HG03460 (cell line): Measurements from ENCODE around the gene MYO5A.
A peak's percentile ranks its signal among the peaks of the same experiment; 100 is the strongest.
"Not testable (repeated sequence)": the region's sequence is repeated elsewhere in the genome, so short reads cannot be mapped to it uniquely, and the experiment has no call there.

ENCODE experiments used
- ATAC-seq: cut with Tn5 transposase; IDR thresholded peaks from one replicate; pipeline ENCODE4 v1.9.1; 2021; ENCODE audit not compliant: unreplicated experiment

MYO5A gene

GRCh38 chr15:52509500-52510245 is 19.0 kb downstream of the MYO5A start:
- no peak for ATAC-seq

- ATAC-seq, result no peak
Measured at GRCh38 chr15:52506549-52506948, 22.1 kb downstream of the MYO5A start.

DNA sequence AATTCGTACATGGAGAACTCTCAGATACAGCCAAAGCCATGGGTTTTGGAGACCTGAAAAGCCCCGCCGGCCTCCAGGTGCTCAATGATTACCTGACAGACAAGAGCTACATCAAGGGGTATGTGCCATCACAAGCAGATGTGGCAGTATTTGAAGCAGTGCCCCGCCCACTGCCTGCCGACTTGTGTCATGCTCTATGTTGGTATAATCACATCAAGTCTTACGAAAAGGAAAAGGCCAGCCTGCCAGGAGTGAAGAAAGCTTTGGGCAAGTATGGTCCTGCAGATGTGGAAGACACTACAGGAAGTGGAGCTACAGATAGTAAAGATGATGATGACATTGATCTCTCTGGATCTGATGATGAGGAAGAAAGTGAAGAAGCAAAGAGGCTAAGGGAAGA is 23.5 kb downstream of the MYO5A start:
- ATAC-seq, result no peak

GRCh38 chr15:52503788-52504496 is 24.7 kb downstream of the MYO5A start:
- ATAC-seq, result peak; percentile 93

DNA sequence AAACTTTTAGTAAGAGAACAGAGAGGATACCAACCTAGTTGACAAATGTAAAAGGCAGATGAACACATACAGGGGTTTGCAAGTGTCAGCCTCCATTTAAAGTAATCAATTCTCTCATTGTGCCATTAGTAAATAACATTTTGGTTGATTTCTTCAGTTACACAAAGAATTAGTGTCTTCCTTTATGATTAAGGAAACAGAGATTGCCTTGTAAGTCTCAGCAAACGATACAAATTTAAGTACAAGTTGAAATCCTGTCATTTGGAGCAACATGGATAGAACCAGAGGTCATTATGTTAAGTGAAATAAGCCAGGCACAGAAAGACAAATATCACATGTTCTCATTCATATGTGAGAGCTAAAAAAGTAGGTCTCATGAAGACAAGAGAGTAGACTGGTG is 26.1 kb downstream of the MYO5A start:
- ATAC-seq, result no peak

- ATAC-seq, result no peak
Measured at GRCh38 chr15:52499506-52499905, 29.2 kb downstream of the MYO5A start.

DNA sequence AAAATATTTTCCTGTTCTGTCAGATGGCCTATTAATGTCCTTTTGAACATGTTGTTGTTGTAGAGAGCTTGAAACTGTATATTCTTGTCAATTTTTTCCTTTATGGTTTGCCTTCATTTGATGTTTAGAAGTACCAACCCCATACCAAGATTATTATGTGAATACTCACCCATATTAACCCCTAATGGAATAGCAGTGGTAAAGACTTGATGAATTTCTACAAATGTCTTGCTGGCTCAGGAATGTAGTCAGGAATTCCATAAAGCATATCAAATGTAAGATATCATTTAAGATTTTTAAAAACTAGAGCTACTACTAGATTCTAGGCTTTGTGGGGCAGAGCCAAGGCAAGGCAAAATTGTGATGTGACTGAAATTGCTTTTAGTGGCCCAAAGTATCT is 30.0 kb downstream of the MYO5A start:
- no peak for ATAC-seq

- no peak for ATAC-seq
Measured at GRCh38 chr15:52496776-52497470, 31.8 kb downstream of the MYO5A start.

- no peak for ATAC-seq
Measured at GRCh38 chr15:52496175-52496574, 32.5 kb downstream of the MYO5A start.

DNA sequence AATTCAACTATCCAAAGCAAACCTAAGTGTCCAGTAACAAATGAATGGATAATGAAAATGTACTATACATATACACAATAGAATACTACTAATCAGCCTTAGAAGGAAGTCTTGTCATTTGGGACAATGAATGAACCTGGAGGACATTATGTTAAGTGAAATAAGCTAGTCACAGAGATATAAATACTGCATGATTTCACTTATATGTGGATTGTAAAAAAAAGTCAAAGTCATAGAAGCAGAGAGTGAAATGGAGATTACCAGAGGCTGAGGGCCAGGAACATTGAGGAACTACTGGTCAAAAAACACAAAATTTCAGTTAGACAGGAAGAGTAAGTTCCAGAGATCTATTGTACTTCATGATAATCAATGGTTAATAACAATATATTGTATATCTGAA is 33.6 kb downstream of the MYO5A start:
- no peak for ATAC-seq

GRCh38 chr15:52493968-52494367 is 34.7 kb downstream of the MYO5A start:
- no peak for ATAC-seq

- no peak for ATAC-seq
Measured at GRCh38 chr15:52492132-52492531, 36.5 kb downstream of the MYO5A start.

DNA sequence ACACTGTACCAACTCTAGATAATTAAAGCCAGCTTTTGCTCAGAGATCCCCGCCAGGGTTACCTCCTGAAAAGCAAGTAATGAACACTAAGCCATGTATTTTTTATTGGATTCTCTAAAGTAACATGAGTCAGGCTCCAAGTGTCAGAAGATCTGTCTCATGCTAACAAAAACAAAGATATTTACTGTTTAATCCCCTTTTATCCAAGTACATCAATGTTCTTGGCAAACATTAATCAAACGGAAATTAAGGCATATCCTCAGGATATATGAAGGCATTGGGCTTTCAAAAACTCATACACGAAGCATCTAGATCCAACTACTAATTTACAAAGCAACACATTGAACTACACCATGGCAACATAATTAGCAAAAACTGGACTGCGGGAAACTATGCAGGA is 37.2 kb downstream of the MYO5A start:
- no peak for ATAC-seq

GRCh38 chr15:52489430-52489829 is 39.2 kb downstream of the MYO5A start:
- not testable (repeated sequence) for ATAC-seq

DNA sequence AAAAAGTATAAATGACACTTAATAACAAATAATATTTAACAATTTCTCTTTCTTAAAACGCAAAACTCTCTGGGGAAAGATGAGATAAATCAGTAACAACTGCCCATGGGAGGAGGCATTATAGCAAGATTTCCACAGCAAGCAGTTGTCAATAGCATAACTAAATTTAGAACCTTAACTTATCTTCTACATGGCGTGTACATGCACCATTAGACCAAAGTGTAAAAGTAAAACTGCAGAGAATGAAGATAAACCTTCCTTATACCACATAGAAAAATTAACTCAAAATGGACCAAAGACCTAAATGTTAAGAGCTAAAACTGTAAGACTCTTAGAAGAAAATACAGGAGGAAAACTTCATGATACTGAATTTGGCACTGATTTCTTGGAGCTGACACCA is 39.9 kb downstream of the MYO5A start:
- ATAC-seq, result no peak

DNA sequence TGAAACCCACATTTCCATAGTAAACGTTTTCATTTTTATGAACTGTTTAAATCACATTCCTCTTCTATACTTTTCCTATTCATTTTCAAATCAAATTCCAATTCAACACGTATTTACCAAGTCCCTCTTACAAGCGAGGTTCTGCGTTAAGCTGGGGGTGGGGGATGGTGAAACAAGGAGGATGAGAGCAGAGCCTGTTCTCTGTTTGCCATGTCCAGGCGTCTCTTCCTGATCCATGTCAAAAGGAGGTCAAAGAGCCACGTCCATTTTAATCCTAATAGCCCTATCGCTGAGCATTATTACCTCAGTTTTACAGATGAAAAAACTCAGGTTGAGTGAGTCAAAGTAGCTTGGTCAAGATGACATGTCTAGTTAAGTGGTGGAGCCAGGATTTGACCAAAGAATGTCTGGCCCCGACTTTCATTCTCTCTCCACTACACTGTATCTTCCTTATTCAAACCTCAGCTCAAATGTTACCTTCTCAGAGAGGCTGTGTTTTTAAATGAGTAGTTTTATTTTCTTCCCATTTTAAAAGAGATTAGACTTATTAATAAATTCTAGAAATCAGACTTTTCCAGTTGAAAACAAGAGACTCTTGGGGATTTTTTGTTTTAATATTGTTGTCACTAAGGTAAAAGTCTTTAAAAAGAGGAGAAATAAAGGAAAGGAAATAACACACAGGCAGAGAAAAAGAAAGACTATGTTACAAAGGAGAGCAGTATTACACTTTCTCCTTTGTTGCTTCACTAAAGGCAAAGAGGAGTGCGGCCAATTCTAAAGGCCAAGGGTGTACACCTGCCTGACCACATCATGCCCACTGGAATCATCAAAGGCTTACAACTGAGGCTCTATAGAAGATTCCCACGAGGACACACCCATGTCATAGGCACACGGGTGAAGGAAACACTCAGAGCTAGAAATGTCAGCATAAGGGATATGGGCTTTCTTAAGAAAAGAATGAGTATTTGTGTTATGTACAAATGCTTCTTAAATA is 42.4 kb downstream of the MYO5A start:
- ATAC-seq, result no peak

DNA sequence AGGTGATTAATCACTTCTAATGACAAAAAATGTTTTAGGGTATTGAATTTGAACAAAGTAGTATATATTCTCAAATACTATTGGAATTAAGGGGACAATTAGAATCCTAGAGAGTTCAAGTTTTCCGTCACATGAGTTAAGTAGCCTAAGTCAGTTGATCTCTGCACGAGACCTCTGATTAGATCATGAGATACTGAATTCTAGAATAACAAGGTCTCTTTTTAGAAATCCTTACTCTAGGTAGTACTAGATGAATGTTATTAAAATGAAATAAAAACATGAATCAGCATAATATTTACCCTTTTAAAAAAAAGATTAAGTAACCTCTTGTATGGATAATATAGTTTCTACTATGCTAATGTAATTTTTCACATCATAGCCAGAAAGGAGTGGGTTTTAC is 43.4 kb downstream of the MYO5A start:
- no peak for ATAC-seq

DNA sequence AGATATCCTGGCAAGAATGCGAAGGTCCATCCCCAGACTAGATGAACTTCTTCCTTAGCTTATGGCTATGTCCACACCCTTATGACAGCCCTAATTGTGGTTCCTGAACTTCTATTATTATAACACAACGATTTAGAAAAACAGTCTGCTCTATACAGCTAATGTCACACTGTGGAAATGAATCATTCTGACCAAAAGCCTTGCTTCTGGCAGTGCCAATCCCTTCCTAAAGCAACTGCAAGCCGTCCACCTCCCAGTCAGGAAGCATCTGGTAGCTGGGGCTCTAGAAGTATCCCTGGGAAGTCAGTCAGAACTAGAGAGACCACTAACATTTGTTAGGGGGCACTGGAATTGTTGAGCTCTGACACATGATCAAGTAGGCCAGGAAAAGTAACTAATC is 45.0 kb downstream of the MYO5A start:
- ATAC-seq, result no peak

- ATAC-seq, result peak; percentile 99
Measured at GRCh38 chr15:52481915-52482314, 46.8 kb downstream of the MYO5A start.

GRCh38 chr15:52480990-52481389 is 47.7 kb downstream of the MYO5A start:
- no peak for ATAC-seq

DNA sequence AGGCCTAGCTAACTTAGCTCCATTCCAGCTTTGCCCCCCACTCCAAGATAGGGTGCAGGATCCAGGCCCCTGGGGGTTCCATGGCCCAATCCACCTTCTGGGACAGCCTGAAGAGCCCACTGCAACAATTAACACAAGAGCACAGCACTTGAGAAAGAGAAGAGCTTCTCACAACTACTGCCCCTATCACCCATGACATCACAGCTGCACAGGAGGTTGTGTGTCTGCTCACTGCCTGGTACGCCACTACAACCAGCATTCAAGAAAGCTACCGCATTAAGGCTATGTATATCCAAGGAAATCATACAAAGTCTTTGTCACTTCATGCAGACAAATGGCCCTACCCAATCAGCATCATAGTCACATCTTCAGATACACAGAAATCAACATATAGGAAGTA is 62.0 kb downstream of the MYO5A start:
- ATAC-seq, result no peak
